Mesenchymal stem cell (in vitro differentiated cells and primary cell): Measurements from ENCODE around the gene RAPGEF1.

Source experiments
- DNase-seq: peaks from one replicate; pipeline ENCODE4 v3.0.0-alpha.2; 2013
- H2AFZ ChIP-seq: one replicate; pipeline ENCODE4 v1.6.1; 2013; ENCODE audit warnings: low read depth, mild to moderate bottlenecking, control low read depth, inconsistent platforms, low read length, moderate library complexity
- H2AK5ac ChIP-seq: 2 replicates; pipeline ENCODE4 v1.6.1; 2013; ENCODE audit warnings: low read length, moderate library complexity, mild to moderate bottlenecking, inconsistent platforms; ENCODE audit not compliant: severe bottlenecking
- H2BK120ac ChIP-seq: one replicate; pipeline ENCODE4 v1.6.1; 2013; ENCODE audit warnings: low read depth, mild to moderate bottlenecking, inconsistent platforms, low read length, moderate library complexity
- H2BK12ac ChIP-seq, 2 experiments: one replicate each; pipeline ENCODE4 v1.6.1; 2013; ENCODE audit warnings: inconsistent platforms in 2 of 2, low read length in 2 of 2, mild to moderate bottlenecking in 2 of 2, moderate library complexity in 2 of 2, control low read depth in 1 of 2
- H2BK15ac ChIP-seq: one replicate; pipeline ENCODE4 v1.6.1; 2013; ENCODE audit warnings: mild to moderate bottlenecking, low read depth, inconsistent platforms; ENCODE audit not compliant: poor library complexity, severe bottlenecking
- H2BK5ac ChIP-seq: 2 replicates; pipeline ENCODE4 v1.6.1; 2013; ENCODE audit warnings: low read depth, mild to moderate bottlenecking, low read length, control low read depth, inconsistent platforms; ENCODE audit not compliant: poor library complexity, severe bottlenecking
- H3K14ac ChIP-seq, 2 experiments: one replicate each; pipeline ENCODE4 v1.6.1; 2013; ENCODE audit warnings: inconsistent platforms in 2 of 2, low read length in 2 of 2, control low read depth in 1 of 2, mild to moderate bottlenecking in 1 of 2, moderate library complexity in 1 of 2
- H3K18ac ChIP-seq, 2 experiments: one replicate each; pipeline ENCODE4 v1.6.1; 2013; ENCODE audit warnings: inconsistent platforms in 2 of 2, low read length in 2 of 2, control low read depth in 1 of 2, low read depth in 1 of 2, mild to moderate bottlenecking in 1 of 2
- H3K23ac ChIP-seq, 2 experiments: one replicate each; pipeline ENCODE4 v1.6.1; 2013; ENCODE audit warnings: inconsistent platforms in 2 of 2, low read length in 2 of 2, mild to moderate bottlenecking in 2 of 2, moderate library complexity in 2 of 2, control low read depth in 1 of 2
- H3K27ac ChIP-seq: 2 replicates; pipeline ENCODE4 v1.5.1; 2013; ENCODE audit warnings: mild to moderate bottlenecking, moderate library complexity, low read length, control low read depth, inconsistent platforms; ENCODE audit not compliant: poor library complexity, severe bottlenecking
- H3K27me3 ChIP-seq, 2 experiments: 2 replicates each; pipeline versions ENCODE4 v1.6.1 to v1.7.0; 2013; ENCODE audit warnings: low read length in 2 of 2, mild to moderate bottlenecking in 2 of 2, moderate library complexity in 2 of 2, control low read depth in 1 of 2, inconsistent platforms in 1 of 2; ENCODE audit not compliant: control insufficient read depth in 1 of 2, insufficient read depth in 1 of 2
- H3K36me3 ChIP-seq, 2 experiments: 2 replicates each; pipeline versions ENCODE4 v1.6.1 to v1.7.0; 2013; ENCODE audit warnings: low read length in 2 of 2, control low read depth in 1 of 2, inconsistent platforms in 1 of 2, low read depth in 1 of 2, mild to moderate bottlenecking in 1 of 2; ENCODE audit not compliant: insufficient read depth in 2 of 2, control insufficient read depth in 1 of 2
- H3K4ac ChIP-seq, 2 experiments: one replicate each; pipeline ENCODE4 v1.6.1; 2013; ENCODE audit warnings: inconsistent platforms in 2 of 2, low read length in 2 of 2, mild to moderate bottlenecking in 2 of 2, moderate library complexity in 2 of 2, control low read depth in 1 of 2, low read depth in 1 of 2
- H3K4me1 ChIP-seq: 2 replicates; pipeline ENCODE4 v1.6.1; 2013; ENCODE audit warnings: low read depth, low read length, control low read depth; ENCODE audit not compliant: control insufficient read depth, insufficient read depth
- H3K4me2 ChIP-seq: 2 replicates; pipeline ENCODE4 v1.6.1; 2013; ENCODE audit warnings: low read length, mild to moderate bottlenecking, inconsistent platforms; ENCODE audit not compliant: poor library complexity, severe bottlenecking
- H3K4me3 ChIP-seq, 2 experiments: 2 replicates each; pipeline versions ENCODE4 v1.5.1 to v1.7.0; 2013; ENCODE audit warnings: low read length in 2 of 2, mild to moderate bottlenecking in 2 of 2, control low read depth in 1 of 2, low read depth in 1 of 2; ENCODE audit not compliant: insufficient read depth in 1 of 2
- H3K79me1 ChIP-seq: replicated peaks from 2 replicates; pipeline ENCODE4 v1.6.1; 2013; ENCODE audit warnings: mild to moderate bottlenecking, control low read depth, low read length, inconsistent platforms; ENCODE audit not compliant: poor library complexity, severe bottlenecking
- H3K9ac ChIP-seq: 2 replicates; pipeline ENCODE4 v1.7.0; 2013; ENCODE audit warnings: mild to moderate bottlenecking, low read length, moderate library complexity
- H3K9me3 ChIP-seq: 2 replicates; pipeline ENCODE4 v1.7.0; 2013; ENCODE audit warnings: mild to moderate bottlenecking, low read length; ENCODE audit not compliant: control insufficient read depth
- H4K8ac ChIP-seq: one replicate; pipeline ENCODE4 v1.6.1; 2013; ENCODE audit warnings: inconsistent platforms, mild to moderate bottlenecking, low read length, moderate library complexity
- H4K91ac ChIP-seq: one replicate; pipeline ENCODE4 v1.6.1; 2013; ENCODE audit warnings: mild to moderate bottlenecking, low read length, inconsistent platforms
- WGBS: methylation state at CpG from one replicate; pipeline ENCODE4 v1.1.7; 2013; ENCODE audit warnings: mixed read lengths; 5-methylcytosine and 5-hydroxymethylcytosine counted together

The RAPGEF1 gene

DNA sequence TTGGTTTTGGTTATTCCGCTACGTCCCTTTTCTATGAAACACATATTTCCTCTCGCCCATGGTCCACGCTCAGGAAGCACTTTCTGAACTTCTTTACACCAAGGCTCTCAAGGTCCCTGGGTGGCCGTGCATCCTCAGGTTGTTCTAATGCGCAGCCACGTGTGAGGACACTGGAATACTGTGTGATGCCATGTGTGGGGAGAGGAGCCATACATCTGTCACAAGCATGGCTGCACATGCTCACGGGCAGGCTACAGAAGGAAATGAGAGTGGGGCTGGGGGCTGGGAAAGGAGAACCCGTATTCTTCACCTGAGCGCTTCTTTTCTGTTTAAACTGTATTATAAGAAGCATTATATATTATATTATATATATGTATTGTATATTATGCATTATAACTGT lies 157.8 kb downstream of the RAPGEF1 start:
- Histone ChIP-seq H3K4ac (no peak overlapping the region), H2BK5ac (no peak overlapping the region), H3K9me3 (no peaks in the 10 kb centered on the region), H4K91ac (no peak overlapping the region), H2BK15ac (no peak overlapping the region), H3K79me1 (no peaks in the 10 kb centered on the region), H3K36me3 (peaks cover 79 to 84% of the 10 kb centered on the region in 2 experiments), H3K4me2 (no peak overlapping the region), H3K27ac (no peak overlapping the region), H3K23ac (no peak overlapping the region), H3K4me1 (peaks cover 4% of the 10 kb centered on the region), H3K27me3 (no peaks in the 10 kb centered on the region), H3K14ac (no peak overlapping the region), H2BK12ac (no peak overlapping the region), H3K4me3 (no peak overlapping the region), H2AK5ac (no peak overlapping the region), H3K18ac (no peak overlapping the region), H3K9ac (no peak overlapping the region), H2AFZ (no peak overlapping the region), H4K8ac (no peak overlapping the region), H2BK120ac (no peak overlapping the region)
- DNase-seq, result no peak
- WGBS, result 95% methylated on average over 8 of the region's 10 CpGs

DNA sequence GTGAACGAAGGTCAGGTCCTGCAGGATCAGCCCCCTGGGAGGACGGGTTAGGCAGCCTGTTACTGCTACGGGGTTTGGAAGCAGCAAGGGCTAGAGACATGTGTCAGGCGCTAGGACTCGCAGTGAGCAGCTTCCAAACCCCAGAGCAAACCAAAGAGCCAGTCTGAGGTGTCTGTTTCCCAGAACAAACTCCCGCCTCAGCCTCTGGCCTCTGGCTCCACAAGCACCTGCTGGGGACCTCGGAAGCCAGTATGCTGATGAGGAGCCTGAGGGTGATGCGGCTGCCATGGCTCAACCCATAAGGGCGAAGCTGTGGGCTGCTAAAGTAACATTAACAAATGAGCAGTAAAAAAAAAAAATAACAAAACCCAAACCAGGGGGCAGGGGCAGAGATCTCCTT lies 159.5 kb downstream of the RAPGEF1 start:
- H3K79me1 ChIP-seq, result no peaks in the 10 kb centered on the region
- no peak overlapping the region for H3K18ac ChIP-seq
- H3K4me3 ChIP-seq, result no peak overlapping the region
- no peak overlapping the region for H2AK5ac ChIP-seq
- H4K8ac ChIP-seq, result no peak overlapping the region
- H3K27ac ChIP-seq, result no peak overlapping the region
- no peak overlapping the region for H2BK120ac ChIP-seq
- H2AFZ ChIP-seq, result no peak overlapping the region
- no peak overlapping the region for H3K4me2 ChIP-seq
- no peak overlapping the region for H2BK5ac ChIP-seq
- no peak overlapping the region for H2BK12ac ChIP-seq
- WGBS, result 97% methylated on average over 7 of the region's 9 CpGs
- no peak overlapping the region for H3K23ac ChIP-seq
- no peaks in the 10 kb centered on the region for H3K27me3 ChIP-seq
- H3K9me3 ChIP-seq, result no peaks in the 10 kb centered on the region
- no peak overlapping the region for H3K9ac ChIP-seq
- no peak for DNase-seq
- H3K4ac ChIP-seq, result no peak overlapping the region
- H3K36me3 ChIP-seq, result peaks cover 91 to 93% of the 10 kb centered on the region in 2 experiments
- H3K4me1 ChIP-seq, result peaks cover 1% of the 10 kb centered on the region
- H4K91ac ChIP-seq, result no peak overlapping the region
- H3K14ac ChIP-seq, result no peak overlapping the region
- H2BK15ac ChIP-seq, result no peak overlapping the region

DNA sequence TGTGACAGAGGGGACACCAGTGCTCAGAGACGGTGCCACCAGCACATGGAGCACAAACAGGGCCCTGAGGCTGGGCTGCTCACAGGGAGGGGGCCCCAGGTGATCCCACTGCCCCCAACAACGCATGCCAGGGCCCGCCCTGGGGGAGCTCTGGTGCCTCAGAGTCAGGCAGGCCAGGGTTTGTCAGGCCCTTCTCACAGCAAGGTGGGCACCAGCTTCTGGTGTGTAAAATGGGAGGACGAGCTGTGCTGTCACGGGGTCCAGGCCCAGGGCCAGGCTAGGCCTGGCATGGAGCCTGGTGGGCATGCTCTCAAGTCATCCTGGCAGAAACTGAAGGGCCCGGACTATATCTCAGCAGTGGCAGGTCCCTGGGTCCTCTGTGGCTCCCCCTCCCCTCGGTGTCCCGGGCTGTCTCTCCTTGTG lies 160.1 kb downstream of the RAPGEF1 start:
- H3K14ac ChIP-seq, result no peak overlapping the region
- no peak overlapping the region for H3K9ac ChIP-seq
- no peak overlapping the region for H2BK12ac ChIP-seq
- H3K4me1 ChIP-seq, result no peaks in the 10 kb centered on the region
- H3K27me3 ChIP-seq, result no peaks in the 10 kb centered on the region
- H3K79me1 ChIP-seq, result no peaks in the 10 kb centered on the region
- H2BK5ac ChIP-seq, result no peak overlapping the region
- no peak overlapping the region for H3K23ac ChIP-seq
- H3K4me2 ChIP-seq, result no peak overlapping the region
- H4K91ac ChIP-seq, result no peak overlapping the region
- no peak overlapping the region for H2BK120ac ChIP-seq
- no peak overlapping the region for H3K4ac ChIP-seq
- no peak overlapping the region for H3K27ac ChIP-seq
- no peak overlapping the region for H3K4me3 ChIP-seq
- no peak overlapping the region for H2BK15ac ChIP-seq
- H3K36me3 ChIP-seq, result peaks cover 91 to 93% of the 10 kb centered on the region in 2 experiments
- DNase-seq, result no peak
- no peak overlapping the region for H3K18ac ChIP-seq
- H3K9me3 ChIP-seq, result no peaks in the 10 kb centered on the region
- 94% methylated on average over 8 of the region's 8 CpGs for WGBS
- no peak overlapping the region for H4K8ac ChIP-seq
- no peak overlapping the region for H2AK5ac ChIP-seq
- no peak overlapping the region for H2AFZ ChIP-seq

DNA sequence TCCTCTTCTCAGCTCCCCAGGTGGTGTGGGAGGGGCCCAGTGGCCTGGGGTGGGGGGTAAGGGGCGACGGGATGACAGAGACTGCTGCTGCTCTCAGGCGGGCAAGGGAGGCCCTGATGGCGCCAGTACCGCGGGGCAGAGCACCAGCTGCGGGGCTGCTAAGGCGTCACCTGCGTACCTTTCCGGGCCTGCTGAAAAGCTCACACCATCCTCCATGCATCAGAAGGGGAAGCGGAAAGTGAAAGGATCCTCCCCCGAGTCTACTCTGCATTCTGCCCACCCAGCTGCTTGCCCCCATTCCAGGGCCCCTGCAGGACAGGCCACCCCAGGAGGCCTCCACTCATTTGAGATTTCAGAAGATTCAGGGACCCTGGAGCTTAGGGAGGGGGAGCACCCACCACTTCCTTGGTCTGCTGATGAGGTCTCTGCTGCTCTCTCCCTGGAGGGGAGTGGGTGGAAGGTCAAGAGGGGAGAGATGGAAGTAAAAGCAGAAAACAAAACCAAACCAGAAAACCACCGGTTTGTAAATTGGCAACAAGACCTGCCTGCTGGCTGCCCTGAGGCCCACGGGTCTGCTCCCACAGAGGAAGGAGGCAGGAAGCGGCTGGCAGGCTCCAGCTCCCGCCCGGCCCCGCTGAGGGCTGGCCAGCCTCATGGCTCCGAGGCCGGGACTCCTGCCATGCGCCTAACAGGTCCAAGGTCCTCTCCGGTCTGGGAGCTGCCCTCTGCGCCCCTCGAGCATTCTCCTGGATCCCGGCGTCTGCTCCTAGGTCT lies 161.0 kb downstream of the RAPGEF1 start:
- WGBS, result 93% methylated on average over 25 of the region's 26 CpGs
- no peak overlapping the region for H3K4me2 ChIP-seq
- no peak overlapping the region for H3K23ac ChIP-seq
- peaks cover 83 to 88% of the 10 kb centered on the region in 2 experiments for H3K36me3 ChIP-seq
- no peak overlapping the region for H3K4ac ChIP-seq
- no peak overlapping the region for H2BK5ac ChIP-seq
- no peak overlapping the region for H2AFZ ChIP-seq
- no peak overlapping the region for H2BK120ac ChIP-seq
- no peak overlapping the region for H3K18ac ChIP-seq
- H2BK15ac ChIP-seq, result no peak overlapping the region
- no peak overlapping the region for H3K9ac ChIP-seq
- H4K91ac ChIP-seq, result no peak overlapping the region
- H2BK12ac ChIP-seq, result no peak overlapping the region
- H2AK5ac ChIP-seq, result no peak overlapping the region
- H3K14ac ChIP-seq, result no peak overlapping the region
- H3K27ac ChIP-seq, result no peak overlapping the region
- no peaks in the 10 kb centered on the region for H3K4me1 ChIP-seq
- no peaks in the 10 kb centered on the region for H3K79me1 ChIP-seq
- DNase-seq, result no peak
- H3K9me3 ChIP-seq, result no peaks in the 10 kb centered on the region
- H3K4me3 ChIP-seq, result no peak overlapping the region
- H3K27me3 ChIP-seq, result no peaks in the 10 kb centered on the region
- H4K8ac ChIP-seq, result no peak overlapping the region
